PC-3 (cell line): Measurements from ENCODE around the gene ESF1. TPM values are rescaled to one million over a fixed set of nuclear protein-coding genes. Genes with fewer than 3 reads are reported as not detected.
A peak's percentile ranks its signal among the peaks of the same experiment; 100 is the strongest.

Source experiments
- ATAC-seq: fragments of 200-7000 bp; cut with Tn5 transposase; 2 replicates; pipeline ENCODE4 v1.9.1; 2020; ENCODE audit warnings: mild to moderate bottlenecking, moderate library complexity
- BruUV-seq: library from RNA; stranded (reverse); fragments of 400-500 nt; replicated peaks from 2 replicates; lab custom pipeline; 2021; lab: Mats Ljungman, UMichigan
- CTCF ChIA-PET: fragments of 300-600 bp; sonication (Branson Sonifier 250); formaldehyde crosslinking; loops from one replicate; lab custom pipeline; 2022; ENCODE audit warnings: antibody characterized with exemption; lab: Charles Lee
- POLR2A ChIA-PET: fragments of 300-600 bp; sonication (Branson Sonifier 250); formaldehyde crosslinking; loops from one replicate; lab custom pipeline; 2022; ENCODE audit warnings: antibody characterized with exemption; ENCODE audit not compliant: unreplicated experiment; lab: Charles Lee
- DNase-seq: peaks from one replicate; pipeline ENCODE4 v3.0.0-alpha.2; 2015
- H2AFZ ChIP-seq: fragments of 300-600 bp; sonication (generic); 2 replicates; pipeline ENCODE4 v1.6.0; 2016; ENCODE audit warnings: antibody characterized with exemption, low read length
- H3F3A ChIP-seq: fragments of 300-600 bp; sonication (generic); one replicate; pipeline ENCODE4 v1.6.0; 2017; ENCODE audit warnings: antibody characterized with exemption, low read length, control low read depth, mild to moderate bottlenecking; ENCODE audit not compliant: unreplicated experiment
- H3K27ac ChIP-seq: fragments of 300-600 bp; sonication (generic); 2 replicates; pipeline ENCODE4 v1.5.1; 2016; ENCODE audit warnings: mild to moderate bottlenecking, low read length
- H3K27me3 ChIP-seq: fragments of 300-600 bp; sonication (generic); 2 replicates; pipeline ENCODE4 v1.6.1; 2016; ENCODE audit warnings: low read length, mixed read lengths
- H3K36me3 ChIP-seq: fragments of 300-600 bp; sonication (generic); 2 replicates; pipeline ENCODE4 v1.6.1; 2016; ENCODE audit warnings: low read depth, mixed run types, low read length, mixed read lengths
- H3K4me1 ChIP-seq: fragments of 300-600 bp; sonication (generic); 2 replicates; pipeline ENCODE4 v1.5.1; 2016; ENCODE audit warnings: low read length; ENCODE audit not compliant: insufficient read depth
- H3K4me2 ChIP-seq: fragments of 300-600 bp; sonication (generic); 2 replicates; pipeline ENCODE4 v1.6.0; 2016; ENCODE audit warnings: low read length
- H3K4me3 ChIP-seq: fragments of 300-600 bp; sonication (generic); 2 replicates; pipeline ENCODE4 v1.5.1; 2016; ENCODE audit warnings: mild to moderate bottlenecking, low read length, mixed read lengths
- H3K79me2 ChIP-seq: fragments of 300-600 bp; sonication (generic); 2 replicates; pipeline ENCODE4 v1.6.1; 2017; ENCODE audit warnings: low read length, mixed read lengths
- H3K9ac ChIP-seq: fragments of 300-600 bp; sonication (generic); 2 replicates; pipeline ENCODE4 v1.6.0; 2016; ENCODE audit warnings: mild to moderate bottlenecking, low read length
- H3K9me2 ChIP-seq: fragments of 300-600 bp; sonication (generic); replicated peaks from 2 replicates; pipeline ENCODE4 v1.6.1; 2016; ENCODE audit warnings: mixed run types, low read length, mixed read lengths
- H3K9me3 ChIP-seq: fragments of 300-600 bp; sonication (generic); 2 replicates; pipeline ENCODE4 v1.6.1; 2016; ENCODE audit warnings: low read length, mixed read lengths
- H4K20me1 ChIP-seq: fragments of 300-600 bp; sonication (generic); 2 replicates; pipeline ENCODE4 v1.6.1; 2016; ENCODE audit warnings: low read length, mixed read lengths
- EZH2 ChIP-seq: fragments of 300-600 bp; sonication (generic); IDR thresholded peaks from one replicate; pipeline ENCODE4 v1.6.1; 2017; ENCODE audit warnings: antibody characterized with exemption, mild to moderate bottlenecking, low read length; ENCODE audit not compliant: unreplicated experiment
- EZH2phosphoT487 ChIP-seq: fragments of 300-600 bp; sonication (generic); IDR thresholded peaks from 2 replicates; pipeline ENCODE4 v1.6.1; 2018; ENCODE audit warnings: mild to moderate bottlenecking, antibody characterized with exemption, low read length, borderline replicate concordance
- intact Hi-C: fragments of 100-400 bp; cut with micrococcal nuclease; formaldehyde crosslinking; loops from 2 replicates; pipeline ENCODE4 v1.9.0; 2023
- total RNA-seq: library from RNA; depleted of rRNA; stranded (reverse); fragments of >200 nt; gene quantifications from 2 replicates; pipeline ENCODE4 v1.2.3, GENCODE V29; 2014
- TF ChIP-seq, protein P1 (sequence below): fragments of 300-600 bp; sonication (generic); conservative IDR thresholded peaks from 2 replicates; pipeline ENCODE4 v1.5.1; 2017; ENCODE audit warnings: antibody characterized with exemption, low read depth, mild to moderate bottlenecking, low read length

Gene ESF1
- total RNA-seq, 1 experiment from 2014 or later = 13.7 TPM

DNA sequence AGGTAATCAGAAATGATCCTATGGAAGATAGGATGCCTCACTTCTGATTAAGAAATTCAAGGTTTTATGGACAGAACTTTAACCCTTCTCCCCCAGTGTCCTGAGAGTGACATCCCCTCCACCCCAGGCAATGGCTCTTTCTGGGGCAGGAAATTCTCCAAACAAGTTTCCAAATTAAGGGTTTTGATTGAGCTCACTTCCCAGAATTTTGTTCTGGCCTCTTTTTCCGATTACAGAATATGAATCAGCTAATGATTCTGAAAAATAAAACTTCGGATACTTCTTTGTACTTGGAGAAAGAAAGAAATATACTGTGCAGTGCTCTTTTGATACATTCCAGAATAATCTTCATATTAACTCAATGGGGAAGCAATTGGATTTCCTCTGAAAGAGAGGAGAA lies 113.2 kb downstream of the ESF1 start:
- Histone ChIP-seq H3K27ac (no peak overlapping the region), H3F3A (no peaks in the 10 kb centered on the region), H3K4me2 (no peak overlapping the region), H3K27me3 (peaks cover 10% of the 10 kb centered on the region; the same call in 1 of the 2 replicates), H2AFZ (no peak overlapping the region), H3K9me2 (no peaks in the 10 kb centered on the region), H3K4me3 (no peak overlapping the region), H3K79me2 (no peaks in the 10 kb centered on the region), H3K36me3 (no peaks in the 10 kb centered on the region), H3K9ac (no peak overlapping the region), H3K4me1 (no peaks in the 10 kb centered on the region), H3K9me3 (no peaks in the 10 kb centered on the region), H4K20me1 (no peaks in the 10 kb centered on the region)
- intact Hi-C loops = no loop called here
- ChIA-PET CTCF (no interaction called here), POLR2A (no interaction called here)
- no TSS peak for BruUV-seq
- DNase-seq = no peak
- ATAC-seq = no peak
- TF ChIP-seq, protein P1, sequence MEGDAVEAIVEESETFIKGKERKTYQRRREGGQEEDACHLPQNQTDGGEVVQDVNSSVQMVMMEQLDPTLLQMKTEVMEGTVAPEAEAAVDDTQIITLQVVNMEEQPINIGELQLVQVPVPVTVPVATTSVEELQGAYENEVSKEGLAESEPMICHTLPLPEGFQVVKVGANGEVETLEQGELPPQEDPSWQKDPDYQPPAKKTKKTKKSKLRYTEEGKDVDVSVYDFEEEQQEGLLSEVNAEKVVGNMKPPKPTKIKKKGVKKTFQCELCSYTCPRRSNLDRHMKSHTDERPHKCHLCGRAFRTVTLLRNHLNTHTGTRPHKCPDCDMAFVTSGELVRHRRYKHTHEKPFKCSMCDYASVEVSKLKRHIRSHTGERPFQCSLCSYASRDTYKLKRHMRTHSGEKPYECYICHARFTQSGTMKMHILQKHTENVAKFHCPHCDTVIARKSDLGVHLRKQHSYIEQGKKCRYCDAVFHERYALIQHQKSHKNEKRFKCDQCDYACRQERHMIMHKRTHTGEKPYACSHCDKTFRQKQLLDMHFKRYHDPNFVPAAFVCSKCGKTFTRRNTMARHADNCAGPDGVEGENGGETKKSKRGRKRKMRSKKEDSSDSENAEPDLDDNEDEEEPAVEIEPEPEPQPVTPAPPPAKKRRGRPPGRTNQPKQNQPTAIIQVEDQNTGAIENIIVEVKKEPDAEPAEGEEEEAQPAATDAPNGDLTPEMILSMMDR = no peak
- TF ChIP-seq EZH2 = no peak
- no peak for TF ChIP-seq EZH2phosphoT487

DNA sequence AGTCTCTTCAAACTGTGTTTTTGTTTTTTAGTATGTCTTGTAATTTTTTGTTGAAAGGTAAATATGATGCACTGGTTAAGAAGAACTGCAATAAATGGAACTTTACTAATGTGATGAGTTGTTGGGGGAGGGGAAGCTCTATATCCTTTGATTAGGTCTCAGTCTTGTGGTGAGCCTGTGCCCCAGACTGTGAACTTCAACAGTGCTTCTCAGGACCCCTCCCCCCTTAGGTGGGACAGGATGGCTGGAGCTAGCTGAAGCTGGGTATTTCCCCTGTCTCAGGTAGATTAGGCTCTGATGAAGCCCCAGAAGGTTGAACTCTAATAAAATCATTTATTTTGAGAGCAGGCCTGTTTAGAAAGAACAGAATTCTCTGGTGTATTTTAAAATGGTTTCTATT lies 114.6 kb downstream of the ESF1 start:
- Histone ChIP-seq H4K20me1 (no peaks in the 10 kb centered on the region), H3K4me1 (no peaks in the 10 kb centered on the region), H3K9me3 (no peaks in the 10 kb centered on the region), H3K4me3 (no peak overlapping the region), H3K79me2 (no peaks in the 10 kb centered on the region), H3K27ac (no peak overlapping the region), H3K9ac (no peak overlapping the region), H3F3A (no peaks in the 10 kb centered on the region), H3K9me2 (no peaks in the 10 kb centered on the region), H3K27me3 (peaks cover 10% of the 10 kb centered on the region; the same call in 1 of the 2 replicates), H3K4me2 (no peak overlapping the region), H3K36me3 (no peaks in the 10 kb centered on the region), H2AFZ (no peak overlapping the region)
- ChIA-PET CTCF (no interaction called here), POLR2A (no interaction called here)
- ATAC-seq = no peak
- intact Hi-C loops = no loop called here
- TF ChIP-seq EZH2 (no peak), EZH2phosphoT487 (no peak)
- TF ChIP-seq, protein P1 = no peak
- no TSS peak for BruUV-seq
- no peak for DNase-seq

DNA sequence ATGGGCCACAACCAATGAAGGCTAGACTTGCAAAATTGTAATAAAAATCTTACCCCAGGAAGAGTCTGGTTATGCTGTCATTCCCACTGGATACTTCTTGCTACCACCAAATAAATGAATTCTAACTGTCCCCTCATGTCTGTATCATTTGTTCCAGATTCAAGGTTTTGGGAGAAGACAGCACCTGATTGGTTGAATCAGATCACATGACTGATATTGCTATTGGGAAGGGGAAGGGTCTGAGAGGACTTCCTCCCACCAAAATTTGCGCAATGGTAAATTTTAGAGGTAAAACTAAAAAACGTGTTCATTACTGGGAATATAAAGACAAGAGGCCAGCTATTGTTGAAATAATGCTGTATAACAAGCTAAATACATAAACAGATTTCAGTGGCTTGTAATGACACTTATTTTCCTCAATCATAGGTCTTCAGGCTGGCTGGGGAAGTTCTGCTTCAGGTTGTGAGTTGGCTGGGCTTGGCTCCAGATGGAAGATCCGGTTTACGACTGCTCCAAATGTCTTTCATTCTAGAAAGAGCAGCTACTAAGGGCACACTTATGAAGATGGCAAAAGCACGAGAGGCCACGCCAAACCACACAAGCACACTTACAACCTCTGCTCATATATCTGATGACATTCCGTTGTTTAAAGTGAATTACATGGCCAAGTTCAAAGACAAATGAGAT lies 118.9 kb downstream of the ESF1 start:
- CTCF ChIA-PET = no interaction called here
- no peak overlapping the region for H2AFZ ChIP-seq
- H3K4me2 ChIP-seq = no peak overlapping the region
- peaks cover 34% of the 10 kb centered on the region for H3K27me3 ChIP-seq
- H3K4me3 ChIP-seq = no peak overlapping the region
- no peak overlapping the region for H3K9ac ChIP-seq
- POLR2A ChIA-PET = no interaction called here
- no peaks in the 10 kb centered on the region for H3F3A ChIP-seq
- H4K20me1 ChIP-seq = no peaks in the 10 kb centered on the region
- H3K36me3 ChIP-seq = no peaks in the 10 kb centered on the region
- 0 out of 2 replicates have a peak, but pooled peaks have one; percentile 18 for ATAC-seq
- no peaks in the 10 kb centered on the region for H3K9me3 ChIP-seq
- intact Hi-C loops = no loop called here
- DNase-seq = no peak
- no TSS peak for BruUV-seq
- no peaks in the 10 kb centered on the region for H3K79me2 ChIP-seq
- H3K27ac ChIP-seq = no peak overlapping the region
- H3K9me2 ChIP-seq = no peaks in the 10 kb centered on the region
- TF ChIP-seq, protein P1 = no peak
- TF ChIP-seq EZH2 (no peak), EZH2phosphoT487 (no peak)
- no peaks in the 10 kb centered on the region for H3K4me1 ChIP-seq
